Caki2 (cell line): ENCODE data around the gene C1orf210. TPM values are rescaled to one million over a fixed set of nuclear protein-coding genes. Genes with fewer than 3 reads are reported as not detected.
A peak's percentile ranks its signal among the peaks of the same experiment; 100 is the strongest.

Experiments used
- DNase-seq: peaks from one replicate; pipeline ENCODE4 v3.0.0-alpha.2; 2015; ENCODE audit warnings: low read depth
- in situ Hi-C: cut with HindIII; loops from 2 replicates; pipeline ENCODE4 v1.10.0; 2016; ENCODE audit warnings: low sequenced_read_pairs, low pct_unique_long_range_greater_than_20kb, mixed read lengths
- total RNA-seq: library from RNA; depleted of rRNA; stranded (reverse); fragments of >200 nt; shearing (Covaris generic); gene quantifications from 2 replicates; pipeline ENCODE4 v1.2.3, GENCODE V29; 2014; ENCODE audit warnings: low replicate concordance; rRNA removed

C1orf210 gene
- total RNA-seq = not detected in 2 replicates

DNA sequence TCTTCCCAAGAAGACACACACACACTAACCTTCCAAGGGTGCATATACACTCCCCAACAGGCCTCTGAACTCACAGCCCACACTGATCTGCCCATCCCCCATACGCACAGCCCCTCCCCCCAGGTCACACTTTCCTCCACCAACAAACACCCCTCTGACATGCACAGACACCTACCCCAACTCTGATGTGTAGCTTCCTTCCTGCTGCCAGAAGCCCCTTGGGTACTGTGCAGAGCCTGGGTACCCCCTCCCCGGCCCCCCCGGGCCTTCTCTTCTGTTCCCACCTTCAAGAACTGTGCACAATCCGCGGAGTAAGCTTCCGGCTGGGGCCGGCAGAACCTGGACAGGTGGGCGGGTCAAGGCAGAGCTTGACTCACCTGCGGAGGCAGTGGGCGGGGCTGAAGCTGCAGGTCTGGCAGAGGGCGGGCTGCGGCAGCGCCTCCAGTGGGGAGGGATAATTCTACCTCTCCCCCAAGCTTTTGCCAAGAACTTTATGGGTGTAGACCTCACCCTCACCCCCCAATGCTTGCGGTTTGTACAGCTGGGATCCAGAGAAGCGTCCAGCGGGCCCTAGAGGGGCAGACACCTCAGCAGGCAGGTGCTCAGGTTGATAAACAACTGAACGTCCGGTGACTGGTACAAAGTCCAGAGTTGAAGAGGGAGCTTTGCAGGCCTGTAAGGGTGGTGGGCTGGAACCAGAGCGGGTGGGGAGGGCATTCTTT, at the start of gene C1orf210:
Gene C1orf210 (minus strand): TSS at position 313 of the 722 bp plus-strand sequence. CDS start 2,311 bp downstream, outside the sequence.
- no peak for DNase-seq
- in situ Hi-C loops = no loop called here

DNA sequence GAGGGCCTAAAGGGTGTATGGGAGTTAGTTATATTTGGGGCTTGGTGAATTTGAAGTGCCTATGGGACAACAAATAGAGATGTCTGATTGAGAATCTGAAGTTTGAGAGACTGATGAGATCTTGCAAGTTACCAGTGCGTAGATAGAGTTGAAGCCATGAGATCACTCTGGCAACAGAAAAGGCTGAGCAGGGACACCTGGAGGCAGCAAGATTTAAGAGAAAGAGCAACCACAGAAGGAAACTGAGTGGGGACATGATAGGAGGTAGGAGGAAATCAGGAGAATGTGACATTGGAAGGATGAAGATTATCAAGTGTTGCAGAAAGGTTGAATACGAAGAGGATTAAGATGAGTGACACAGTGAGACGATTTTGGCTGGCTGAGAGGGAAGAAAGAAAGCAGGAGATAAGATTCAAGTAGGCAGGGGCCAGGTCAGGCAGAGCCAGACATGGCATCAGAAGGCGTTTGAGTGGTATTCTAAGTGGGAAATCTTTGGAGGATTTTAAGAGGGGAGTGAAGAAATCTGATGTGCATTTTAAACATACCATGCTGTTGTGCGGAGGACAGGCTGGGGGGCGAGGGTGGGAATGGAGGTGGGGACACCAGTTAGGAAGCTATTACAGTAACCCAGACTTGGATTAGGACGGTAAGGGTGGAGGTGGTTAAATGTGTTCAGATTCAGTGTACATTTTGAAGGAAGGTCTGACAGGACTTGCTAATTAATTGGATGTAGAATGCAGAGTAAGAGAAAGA, 49.2 kb upstream of the C1orf210 start:
- in situ Hi-C loops = no loop called here
- no peak for DNase-seq

DNA sequence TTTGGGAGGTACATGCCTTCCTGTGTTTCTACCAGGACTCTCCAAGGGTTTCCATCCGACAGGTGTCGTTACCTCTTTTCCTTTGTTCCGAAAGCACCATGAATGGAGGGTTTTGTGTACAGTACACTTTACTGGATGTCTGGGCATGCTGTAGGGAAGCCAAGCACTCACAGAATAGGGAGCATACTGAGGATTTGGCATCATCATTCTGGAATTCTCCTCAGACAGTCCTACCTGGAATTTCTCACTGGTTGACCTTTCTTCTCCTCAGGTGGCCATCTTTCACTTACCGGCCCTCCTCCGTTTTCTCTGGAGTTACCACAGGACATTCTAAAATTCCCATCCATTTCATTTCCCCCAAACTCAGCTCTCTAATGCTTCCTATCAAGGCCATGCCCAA, 46.3 kb upstream of the C1orf210 start:
- in situ Hi-C loops = no loop called here
- no peak for DNase-seq

DNA sequence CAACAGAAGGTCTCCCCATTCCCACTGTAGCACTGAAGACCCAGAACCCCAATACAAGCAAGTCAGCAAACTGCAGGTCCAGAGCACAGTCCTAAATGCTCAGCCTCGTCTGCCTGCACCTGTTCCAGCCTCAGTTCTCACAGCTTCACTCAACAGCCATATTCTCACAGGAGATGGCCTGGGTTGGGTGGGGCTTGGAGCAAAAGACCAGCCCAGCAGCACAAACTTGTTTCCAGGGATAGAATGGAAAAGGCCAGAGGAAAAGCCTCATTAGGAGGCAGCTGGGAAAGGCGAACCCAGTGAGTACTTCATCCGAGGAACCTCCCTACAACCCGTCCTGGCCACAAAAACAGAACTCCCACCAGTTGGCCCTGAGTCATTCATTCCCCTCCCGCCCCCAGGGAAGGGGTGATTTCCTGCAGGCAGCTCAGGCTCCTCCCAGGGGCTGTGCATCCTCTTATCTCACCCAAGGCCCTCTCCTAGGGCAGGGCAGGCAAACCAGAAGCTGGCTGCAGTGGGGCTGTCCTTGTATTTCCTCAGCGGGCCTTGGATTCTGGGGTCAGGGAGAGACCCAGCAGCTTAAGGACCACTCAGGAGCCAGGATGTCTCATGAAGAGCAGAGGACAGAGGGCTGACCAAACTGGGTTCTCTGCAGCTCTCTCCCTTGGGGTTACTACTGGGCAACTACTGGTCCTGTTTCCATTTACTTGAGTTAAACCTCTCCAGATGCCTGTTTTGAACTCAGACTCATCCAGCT, 44.8 kb upstream of the C1orf210 start:
- in situ Hi-C loops = no loop called here
- peak; percentile 47 for DNase-seq

DNA sequence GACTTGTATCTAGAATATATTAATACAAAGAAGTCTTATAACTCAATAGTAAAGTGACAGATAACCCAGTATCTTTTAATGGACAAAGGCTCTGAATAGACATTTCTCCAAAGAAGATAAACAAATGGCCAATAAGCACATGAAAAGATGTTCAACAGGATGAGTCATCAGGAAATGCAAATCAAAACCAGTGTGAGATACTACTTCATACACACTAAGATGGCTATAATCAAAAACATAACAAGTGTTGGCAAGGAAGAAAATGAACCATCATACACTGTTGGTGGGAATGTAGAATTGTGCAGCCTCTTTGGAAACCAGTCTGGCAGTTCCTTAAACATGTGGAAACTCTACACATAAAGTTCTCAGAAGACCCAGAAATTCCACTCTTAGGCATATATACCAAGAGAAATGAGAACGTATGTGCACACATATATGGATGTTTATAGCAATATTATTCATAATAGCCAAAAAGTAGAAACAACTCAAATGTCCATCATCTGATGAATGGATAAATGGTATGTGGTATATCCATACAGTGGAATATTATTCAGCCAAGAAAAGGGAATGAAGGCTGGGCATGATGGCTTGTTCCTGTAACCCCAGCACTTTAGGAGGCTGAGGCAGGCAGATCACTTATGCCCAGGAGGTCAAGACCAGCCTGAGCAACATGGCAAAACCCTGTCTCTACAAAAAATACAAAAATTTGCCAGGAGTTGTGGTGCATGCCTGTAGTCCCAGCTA, 42.3 kb upstream of the C1orf210 start:
- in situ Hi-C loops = no loop called here
- no peak for DNase-seq

DNA sequence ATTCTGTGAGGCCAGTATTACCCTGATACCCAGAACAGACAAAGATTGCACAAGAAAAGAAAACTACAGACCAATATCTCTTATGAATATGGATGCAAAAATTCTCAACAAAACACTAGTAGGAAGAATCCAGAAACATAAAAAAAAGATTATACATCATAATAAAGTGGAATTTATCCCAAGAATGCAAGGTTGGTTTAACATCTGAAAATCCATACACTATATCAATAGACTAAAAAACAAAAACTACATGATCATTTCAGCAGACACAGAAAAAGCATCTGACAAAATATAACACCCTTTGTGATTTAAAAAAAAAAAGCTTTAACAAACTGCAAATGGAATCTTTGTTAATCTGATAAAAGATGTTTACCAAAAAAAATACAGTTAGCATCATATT, 40.0 kb upstream of the C1orf210 start:
- in situ Hi-C loops = no loop called here
- no peak for DNase-seq

DNA sequence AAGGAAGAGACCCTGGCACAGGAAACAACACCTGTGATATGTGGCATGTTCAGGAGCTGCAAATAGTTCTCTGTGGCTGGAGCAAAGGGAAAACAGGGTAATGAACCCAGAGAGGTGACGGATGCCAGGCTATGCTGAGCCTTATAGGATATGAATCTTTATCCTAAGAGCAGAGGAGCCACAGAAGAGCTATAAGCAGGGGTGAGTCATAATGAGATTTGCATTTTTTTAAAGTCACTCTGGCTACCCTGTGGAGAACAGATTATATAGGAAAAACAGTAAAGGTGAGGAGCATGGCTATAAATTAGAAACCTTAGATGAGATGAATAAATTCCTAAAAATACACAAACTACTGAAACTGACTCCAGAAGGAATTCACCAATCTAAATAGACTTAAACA, 39.4 kb upstream of the C1orf210 start:
- in situ Hi-C loops = no loop called here
- DNase-seq = no peak

DNA sequence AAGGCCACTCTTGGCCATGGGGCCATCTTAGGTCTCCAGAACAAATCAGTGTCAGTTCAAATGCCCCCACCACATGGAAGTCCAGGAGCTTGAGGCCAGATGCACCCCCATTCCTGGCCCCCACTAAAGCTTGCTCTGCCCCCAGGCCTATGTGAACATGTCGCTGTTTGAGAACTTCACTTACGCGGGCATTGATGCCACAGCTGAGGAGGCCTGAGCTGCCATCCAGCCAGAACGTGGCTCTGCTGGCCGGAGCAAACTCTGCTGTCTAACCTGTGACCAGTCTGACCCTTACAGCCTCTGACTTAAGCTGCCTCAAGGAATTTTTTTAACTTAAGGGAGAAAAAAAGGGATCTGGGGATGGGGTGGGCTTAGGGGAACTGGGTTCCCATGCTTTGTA, 37.1 kb upstream of the C1orf210 start:
- in situ Hi-C loops = no loop called here
- no peak for DNase-seq

DNA sequence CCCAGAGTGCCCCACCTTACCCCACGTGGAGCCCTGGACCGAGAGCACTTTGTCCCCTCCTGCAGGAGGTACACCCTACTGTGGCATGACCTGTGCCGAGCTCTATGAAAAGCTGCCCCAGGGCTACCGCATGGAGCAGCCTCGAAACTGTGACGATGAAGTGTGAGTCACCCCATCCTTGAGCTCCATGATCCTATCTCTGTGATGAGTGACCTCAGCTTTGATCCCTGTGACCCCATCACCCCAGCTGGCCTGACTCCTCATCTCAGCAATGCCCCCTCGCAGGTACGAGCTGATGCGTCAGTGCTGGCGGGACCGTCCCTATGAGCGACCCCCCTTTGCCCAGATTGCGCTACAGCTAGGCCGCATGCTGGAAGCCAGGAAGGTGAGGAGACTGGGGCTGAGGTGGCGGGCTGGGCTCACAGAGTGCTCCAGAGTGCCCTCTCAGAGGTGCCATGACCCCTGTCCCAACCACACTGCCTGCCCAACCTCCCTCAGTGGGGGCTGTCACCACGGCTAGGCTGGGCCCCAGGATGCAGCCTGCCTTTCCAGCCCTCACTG, 36.0 kb upstream of the C1orf210 start:
- in situ Hi-C loops = no loop called here
- no peak for DNase-seq

DNA sequence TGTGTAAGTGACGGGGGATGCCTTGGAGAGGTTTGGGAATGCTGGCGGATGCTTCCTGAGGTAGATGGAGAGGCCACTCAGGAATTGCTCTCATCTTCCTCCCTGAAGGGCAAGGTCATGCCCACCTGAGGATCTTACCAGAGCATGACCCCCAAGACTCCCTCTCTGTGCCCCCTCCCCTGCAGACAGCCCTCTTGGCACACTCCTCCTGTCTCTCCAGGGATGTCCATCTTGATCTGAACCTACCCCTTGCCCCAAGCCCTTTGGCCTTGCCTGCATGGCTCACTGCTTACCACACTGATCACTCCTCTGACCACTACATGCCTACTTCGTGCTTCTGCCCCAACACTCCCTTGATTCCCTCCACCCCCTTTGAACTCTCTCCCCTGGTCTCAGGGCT, 34.4 kb upstream of the C1orf210 start:
- no peak for DNase-seq
- in situ Hi-C loops = no loop called here

DNA sequence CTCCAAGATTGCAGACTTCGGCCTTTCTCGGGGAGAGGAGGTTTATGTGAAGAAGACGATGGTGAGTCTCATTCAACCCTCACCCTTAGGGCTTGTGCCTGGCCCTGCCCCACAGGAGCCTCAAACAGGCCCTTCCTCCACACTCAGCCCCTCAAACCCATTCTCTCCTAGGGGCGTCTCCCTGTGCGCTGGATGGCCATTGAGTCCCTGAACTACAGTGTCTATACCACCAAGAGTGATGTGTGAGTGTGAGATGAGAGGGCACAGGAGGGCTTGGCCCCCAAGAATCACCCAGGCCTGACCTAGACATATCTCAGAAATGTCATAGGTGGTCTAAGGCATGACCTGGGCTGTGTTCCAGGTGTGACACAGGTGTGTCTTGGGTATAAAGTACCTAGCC, 33.9 kb upstream of the C1orf210 start:
- in situ Hi-C loops = no loop called here
- no peak for DNase-seq

DNA sequence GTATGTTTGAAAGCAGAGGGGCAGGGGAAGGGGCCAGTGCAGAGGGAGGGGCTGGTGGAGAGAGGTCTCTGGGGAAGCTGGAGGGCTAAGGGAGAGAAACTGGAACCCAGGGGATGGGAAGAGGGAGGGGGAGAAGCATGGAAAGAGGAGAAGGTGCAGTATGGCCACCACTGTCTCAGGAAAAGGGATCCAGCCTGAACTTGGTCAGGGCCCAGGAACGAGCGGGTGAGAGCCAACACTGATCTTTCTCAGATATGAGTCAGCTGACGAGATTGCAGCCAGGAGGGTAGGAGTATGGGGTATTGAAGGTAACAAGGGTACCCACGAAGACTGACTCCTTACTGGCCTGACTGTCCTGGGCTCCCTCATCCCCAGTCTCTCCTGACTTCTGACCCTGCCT, 33.5 kb upstream of the C1orf210 start:
- no peak for DNase-seq
- in situ Hi-C loops = no loop called here

DNA sequence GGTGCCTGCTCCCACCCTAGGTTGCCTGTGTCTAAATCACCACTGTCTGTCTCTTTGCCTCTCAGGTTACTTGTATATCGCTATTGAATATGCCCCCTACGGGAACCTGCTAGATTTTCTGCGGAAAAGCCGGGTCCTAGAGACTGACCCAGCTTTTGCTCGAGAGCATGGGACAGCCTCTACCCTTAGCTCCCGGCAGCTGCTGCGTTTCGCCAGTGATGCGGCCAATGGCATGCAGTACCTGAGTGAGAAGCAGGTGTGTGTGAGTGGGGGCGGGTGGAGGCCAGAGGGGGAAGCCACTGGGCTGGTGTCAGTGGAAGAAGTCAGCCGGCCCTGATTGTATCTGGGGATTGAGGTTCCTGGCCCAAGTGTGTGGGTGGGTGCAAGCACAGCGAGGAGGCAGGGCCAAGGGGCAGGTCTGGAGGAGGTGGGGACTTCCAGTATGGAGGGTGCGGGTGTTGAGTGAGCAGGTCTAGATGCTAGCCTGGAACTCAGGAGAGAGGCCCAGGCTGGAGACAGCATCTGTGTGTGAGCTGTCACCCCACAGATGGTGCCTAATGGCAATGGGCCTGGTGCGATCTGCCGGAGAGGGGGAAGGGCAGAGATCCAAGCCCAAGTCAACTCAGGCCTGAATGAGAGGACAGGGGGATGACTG, 32.6 kb upstream of the C1orf210 start:
- no peak for DNase-seq

DNA sequence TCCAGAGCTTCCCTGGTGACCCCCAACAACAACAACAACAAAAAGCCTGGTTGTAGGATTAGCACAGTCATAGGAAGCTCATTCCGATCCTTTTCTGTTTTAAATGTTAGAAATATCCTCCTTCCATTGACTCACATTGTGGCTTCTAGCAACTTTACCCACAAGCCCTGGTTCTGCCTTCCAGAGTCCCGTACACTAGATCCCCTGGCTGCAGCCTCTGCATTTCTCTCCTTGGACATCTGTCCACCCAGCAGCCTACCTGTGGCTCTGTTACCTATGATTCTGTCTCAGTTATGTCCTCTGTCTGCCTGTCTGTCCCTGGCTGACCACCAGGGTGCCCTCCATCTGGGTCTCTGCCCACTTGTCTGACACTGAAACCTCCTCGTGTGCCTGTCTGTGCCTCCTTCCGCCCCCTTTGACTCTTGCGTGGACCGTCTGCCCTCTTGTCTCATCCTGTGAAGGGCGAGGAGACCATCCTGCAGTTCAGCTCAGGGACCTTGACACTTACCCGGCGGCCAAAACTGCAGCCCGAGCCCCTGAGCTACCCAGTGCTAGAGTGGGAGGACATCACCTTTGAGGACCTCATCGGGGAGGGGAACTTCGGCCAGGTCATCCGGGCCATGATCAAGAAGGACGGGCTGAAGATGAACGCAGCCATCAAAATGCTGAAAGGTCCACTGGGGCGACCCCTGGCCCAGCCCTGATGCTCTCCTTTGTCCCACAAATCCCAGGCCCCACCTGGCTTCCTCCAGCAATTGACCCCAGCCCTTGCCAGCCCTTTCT, 31.5 kb upstream of the C1orf210 start:
- in situ Hi-C loops = no loop called here
- DNase-seq = no peak

More for the DNA sequence above, 32.6 kb upstream of the C1orf210 start:
- in situ Hi-C loops = no loop called here

DNA sequence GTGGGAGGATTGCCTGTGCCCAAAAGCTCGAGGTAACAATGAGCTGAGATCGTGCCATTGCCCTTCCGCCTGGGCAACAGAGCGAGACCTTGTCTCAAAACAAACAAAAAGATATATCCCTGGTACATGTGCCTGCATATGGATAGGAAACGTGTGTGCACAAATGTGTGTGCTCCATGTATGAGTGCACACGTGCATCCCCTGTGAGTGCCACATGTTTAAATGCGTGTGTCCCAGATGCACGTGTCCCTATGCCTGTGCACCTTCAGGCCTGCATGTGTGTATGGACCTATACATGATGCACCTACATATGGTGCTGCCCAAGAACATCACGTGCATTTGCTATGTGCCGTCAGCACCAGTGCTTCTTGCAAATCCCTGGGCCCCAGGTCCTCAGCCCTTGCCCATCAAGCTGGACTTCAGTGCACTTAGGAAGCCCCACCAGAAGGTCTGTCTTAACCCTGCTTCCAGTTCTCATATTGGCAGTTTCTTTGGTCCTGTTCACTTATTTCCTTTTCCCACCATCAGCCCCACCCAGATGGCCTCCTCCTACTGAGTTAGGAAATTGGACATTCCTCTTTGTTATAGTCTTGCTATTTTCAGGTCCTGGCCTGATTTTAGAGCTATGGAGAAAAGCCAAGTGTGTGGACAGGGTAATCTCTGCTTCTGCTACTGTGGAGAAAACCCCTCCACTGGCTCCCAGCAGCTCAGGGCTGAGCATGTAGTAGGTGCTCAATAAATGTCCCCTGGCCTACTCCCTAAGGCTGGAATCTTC, 30.8 kb upstream of the C1orf210 start:
- in situ Hi-C loops = no loop called here
- DNase-seq = no peak

DNA sequence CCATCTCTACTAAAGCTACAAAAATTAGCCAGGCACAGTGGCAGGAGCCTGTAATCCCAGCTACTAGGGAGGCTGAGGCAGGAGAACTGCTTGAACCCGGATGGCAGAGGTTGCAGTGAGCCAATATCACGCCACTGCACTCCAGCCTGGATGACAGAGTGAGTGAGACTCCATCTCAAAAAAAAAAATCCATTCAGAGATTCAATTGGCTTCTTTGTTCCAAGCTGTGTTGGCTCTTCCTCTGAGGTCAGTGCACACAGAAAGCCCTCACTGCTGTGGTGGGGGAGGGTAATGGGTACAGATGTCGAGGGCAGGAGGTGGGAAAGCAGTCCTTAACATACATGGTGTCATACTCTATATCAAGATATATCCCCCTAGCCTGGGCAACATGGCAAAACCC, 30.1 kb upstream of the C1orf210 start:
- in situ Hi-C loops = no loop called here
- no peak for DNase-seq
